NCI-H446 treated with DMSO at 0.1 percent for 48 hours (cell line): ENCODE data around the gene MALRD1.

ENCODE experiments used
- DNase-seq: peaks from one replicate; lab custom pipeline; 2025; lab: John Stamatoyannopoulos, UW

The MALRD1 gene

DNA sequence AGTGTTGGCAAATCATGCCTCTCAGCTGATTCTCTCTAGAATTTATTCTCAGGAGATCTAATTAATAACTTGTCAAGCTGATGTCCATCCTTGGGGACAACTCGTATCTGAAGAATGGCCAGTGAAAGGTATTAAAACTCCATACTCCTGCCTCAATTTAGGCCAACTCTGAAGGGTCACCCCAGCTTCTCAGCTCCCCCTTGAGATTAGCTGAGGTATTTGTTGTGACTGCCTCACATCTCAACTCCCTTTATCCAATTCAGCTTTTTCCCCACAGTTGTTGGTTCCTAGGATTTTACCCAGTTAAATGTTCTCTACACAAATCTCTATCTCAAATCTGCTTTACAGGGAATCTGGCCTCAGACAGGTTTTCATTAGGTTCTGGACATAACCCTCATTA lies 182.4 kb downstream of the MALRD1 start:
- no peak for DNase-seq

GRCh38 chr10:19245889-19246752 lies 197.5 kb downstream of the MALRD1 start:
- DNase-seq = no peak

- no peak for DNase-seq
These were observed 199.2 kb downstream of the MALRD1 start for GRCh38 chr10:19247843-19248242.

DNA sequence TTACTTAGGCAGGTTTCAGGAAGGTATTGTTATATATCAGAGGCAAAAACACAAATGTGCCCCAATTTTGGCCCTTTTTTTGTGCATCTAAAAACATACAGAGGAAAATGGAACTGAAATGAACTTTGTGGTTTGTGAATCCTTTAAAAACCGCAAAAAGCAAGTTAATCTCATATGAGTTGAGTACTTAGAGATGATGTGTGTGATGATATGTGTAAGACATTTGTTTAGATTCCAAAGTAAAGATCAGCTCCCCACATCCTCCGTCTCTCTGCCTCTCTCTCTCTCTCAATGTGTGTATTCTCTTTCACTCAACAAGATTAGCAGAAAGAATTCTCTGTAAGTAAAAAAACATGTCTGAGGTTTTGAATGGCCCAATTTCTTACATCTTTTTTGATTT lies 201.9 kb downstream of the MALRD1 start:
- no peak for DNase-seq

DNA sequence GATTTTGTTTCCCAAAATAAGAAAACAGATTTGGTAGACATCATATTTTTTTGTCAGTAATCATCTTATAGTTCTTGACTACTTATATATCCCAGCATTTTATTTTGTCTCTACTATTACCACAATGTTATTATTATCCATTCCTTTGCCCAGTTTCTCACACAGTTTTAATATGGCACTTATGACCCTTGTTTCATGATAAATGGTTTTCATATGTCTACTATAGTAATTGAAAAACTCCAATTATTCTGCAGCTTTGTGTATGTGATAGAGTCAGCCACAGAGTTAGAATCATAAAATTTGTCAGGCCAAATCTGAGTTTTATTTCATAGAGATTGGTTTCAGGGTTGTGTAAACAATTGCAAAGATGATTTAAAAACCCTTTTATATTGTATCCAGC lies 203.9 kb downstream of the MALRD1 start:
- no peak for DNase-seq

DNA sequence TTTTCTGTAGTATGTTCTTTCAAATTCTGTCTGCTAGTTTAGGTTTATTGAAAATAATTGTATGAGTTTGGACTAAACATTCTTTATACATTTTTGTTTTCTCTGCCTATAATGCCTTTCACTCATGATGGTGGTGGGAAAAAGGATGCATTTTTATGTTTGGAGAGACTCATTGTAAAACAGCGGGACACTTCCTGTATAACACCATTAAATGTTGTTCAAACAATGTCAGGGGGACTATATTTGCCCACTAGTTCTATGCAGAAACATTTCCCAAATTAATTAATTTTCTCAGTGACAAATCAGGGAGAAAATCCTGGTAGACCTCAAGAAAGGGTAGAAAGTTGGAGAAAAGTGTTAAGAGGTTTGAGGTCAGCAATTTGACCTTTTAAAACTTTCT lies 207.7 kb downstream of the MALRD1 start:
- DNase-seq = no peak

- no peak for DNase-seq
These were observed 214.7 kb downstream of the MALRD1 start for GRCh38 chr10:19263262-19263661.

GRCh38 chr10:19283285-19283684 lies 234.7 kb downstream of the MALRD1 start:
- no peak for DNase-seq

- no peak for DNase-seq
These were observed 235.2 kb downstream of the MALRD1 start for GRCh38 chr10:19283786-19284185.

DNA sequence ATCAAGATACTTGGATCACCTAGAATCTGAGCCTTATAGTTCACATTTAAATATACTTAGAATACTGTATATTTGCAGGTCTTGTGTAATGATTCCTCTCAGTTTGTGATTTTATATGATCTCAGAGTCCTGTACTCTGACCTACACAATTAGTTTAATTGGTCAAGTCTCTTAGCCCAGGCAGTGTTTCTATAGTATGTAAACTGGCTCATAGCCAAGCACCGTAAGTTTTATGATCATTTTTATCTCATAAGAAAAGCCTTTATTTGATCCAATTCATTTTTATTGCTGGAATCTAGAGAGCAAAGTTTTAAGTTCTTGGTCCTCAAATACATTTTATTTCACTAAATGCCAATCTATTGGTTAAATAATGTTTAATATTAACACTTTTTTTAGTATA lies 242.2 kb downstream of the MALRD1 start:
- no peak for DNase-seq

DNA sequence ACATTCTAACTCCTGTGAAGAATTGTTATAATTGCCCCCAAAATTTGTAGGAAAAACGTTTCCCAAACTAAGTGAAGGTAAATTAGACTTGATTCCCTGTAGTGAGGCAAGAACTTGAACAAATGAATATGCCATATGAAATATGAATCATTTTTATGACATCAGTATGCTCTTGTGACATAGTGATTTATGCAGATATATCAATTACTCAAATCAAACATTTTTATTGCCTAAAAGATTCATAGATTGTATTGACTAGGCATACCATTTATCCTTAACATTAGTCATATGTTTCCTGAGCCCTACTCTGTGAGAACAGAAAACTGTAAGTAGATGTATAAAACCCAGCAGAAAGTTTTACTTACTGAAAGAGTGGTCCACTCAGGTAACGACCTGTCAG lies 245.6 kb downstream of the MALRD1 start:
- DNase-seq = no peak

DNA sequence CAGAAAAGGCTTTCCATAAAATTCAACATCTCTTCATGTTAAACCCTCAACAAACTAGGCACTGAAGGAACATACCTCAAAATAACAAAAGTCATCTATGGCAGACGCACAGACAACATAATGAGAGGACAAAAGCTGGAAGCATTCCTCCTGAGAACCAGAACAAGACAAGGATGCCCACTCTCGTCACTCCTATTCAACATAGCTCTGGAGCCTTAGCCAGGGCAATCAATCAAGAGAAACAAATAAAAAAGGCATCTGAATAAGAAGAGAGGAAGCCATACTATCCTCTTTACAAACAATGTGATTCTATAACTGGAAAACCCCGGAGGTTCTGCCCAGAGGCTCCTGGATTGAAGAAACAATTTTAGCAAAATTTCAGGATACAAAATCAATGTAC lies 251.0 kb downstream of the MALRD1 start:
- no peak for DNase-seq

DNA sequence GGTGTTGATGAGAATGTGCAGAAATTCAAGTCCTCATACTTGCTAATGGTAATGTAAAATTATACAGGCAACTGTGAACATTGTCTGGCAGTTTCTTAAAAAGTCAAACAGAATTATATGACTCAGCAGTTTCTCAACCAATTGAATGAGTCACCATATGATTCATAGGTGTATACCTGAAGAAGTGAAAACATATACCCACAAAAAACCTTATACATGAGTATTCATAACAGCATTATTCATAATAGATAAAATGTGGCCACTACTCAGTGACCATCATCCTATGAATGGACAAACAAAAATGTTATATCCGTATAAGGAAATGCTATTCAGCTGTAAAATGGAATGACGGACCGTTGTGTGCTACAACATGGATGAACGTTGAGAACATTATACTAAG lies 253.5 kb downstream of the MALRD1 start:
- DNase-seq = no peak

DNA sequence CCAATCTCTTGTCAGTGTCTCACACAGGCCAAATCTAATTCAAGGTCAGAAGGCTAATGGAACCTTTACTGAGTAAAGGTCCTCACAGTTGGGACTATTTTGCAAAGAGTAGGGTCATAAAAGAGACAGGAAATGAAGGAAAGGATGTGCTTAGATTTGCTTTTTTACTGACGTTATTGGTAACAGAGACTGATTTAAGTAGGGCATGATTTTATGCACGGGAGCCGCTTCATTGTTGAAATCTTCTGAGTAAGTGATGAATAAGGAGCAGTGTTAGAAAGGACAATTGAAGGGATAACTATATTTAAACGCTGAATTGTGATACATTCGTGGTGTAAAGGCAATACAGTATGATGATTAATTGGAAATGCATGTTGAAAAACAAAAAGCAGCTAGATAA lies 261.5 kb downstream of the MALRD1 start:
- no peak for DNase-seq

DNA sequence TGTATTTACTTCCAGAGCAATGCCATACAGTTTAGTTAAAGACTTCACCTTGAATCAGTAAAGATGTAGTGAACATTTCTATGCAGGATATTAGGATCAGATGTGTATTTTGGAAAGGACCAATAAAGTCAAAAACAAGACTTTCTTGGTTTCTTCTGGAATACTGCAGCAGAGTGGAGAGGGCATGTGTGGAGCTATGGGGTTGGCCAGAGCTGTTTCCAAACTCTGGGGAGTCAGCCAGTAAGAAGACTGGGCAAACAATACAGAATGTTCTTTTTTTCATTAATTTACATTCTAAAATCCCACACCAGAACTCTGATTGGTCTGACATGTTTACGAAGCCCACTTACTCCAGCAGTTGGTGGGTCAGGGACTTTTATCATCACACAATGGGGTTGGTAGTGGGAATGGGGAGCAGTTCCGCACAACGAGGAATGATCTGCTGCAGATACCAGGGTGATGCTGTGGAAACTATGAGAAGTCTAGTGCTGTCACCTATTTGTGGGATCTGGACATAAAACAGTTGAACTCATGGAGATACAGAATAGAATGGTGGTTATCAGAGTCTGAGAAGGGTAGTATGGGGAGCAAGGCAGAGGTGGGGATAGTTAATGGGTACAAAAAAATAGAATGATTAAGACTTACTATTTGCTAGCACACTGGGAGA lies 267.7 kb downstream of the MALRD1 start:
- DNase-seq = no peak

- DNase-seq = no peak
These were observed 269.4 kb downstream of the MALRD1 start for GRCh38 chr10:19317952-19318351.

- no peak for DNase-seq
These were observed 277.0 kb downstream of the MALRD1 start for GRCh38 chr10:19325581-19325980.

DNA sequence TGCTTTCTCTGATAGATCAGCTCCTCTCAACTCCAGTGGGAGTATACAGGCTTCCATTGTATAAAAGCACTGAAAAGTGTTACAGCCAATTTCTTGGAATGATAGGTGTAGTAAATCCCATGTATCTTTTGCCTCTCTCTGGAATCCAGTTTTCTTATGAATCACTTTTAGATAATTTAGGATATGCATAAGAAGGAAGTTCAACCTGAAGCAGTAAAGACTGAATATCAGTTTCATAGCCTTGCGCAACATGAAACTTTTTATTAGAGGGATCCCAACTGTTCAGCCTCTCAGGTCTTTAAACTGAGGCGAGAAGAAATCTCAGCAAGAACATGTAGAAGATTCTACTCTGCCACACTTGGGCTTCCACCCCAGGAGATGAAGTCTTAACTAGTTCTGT lies 280.0 kb downstream of the MALRD1 start:
- DNase-seq = no peak

- no peak for DNase-seq
These were observed 280.9 kb downstream of the MALRD1 start for GRCh38 chr10:19329475-19329874.

- no peak for DNase-seq
These were observed 283.7 kb downstream of the MALRD1 start for GRCh38 chr10:19332304-19332703.

DNA sequence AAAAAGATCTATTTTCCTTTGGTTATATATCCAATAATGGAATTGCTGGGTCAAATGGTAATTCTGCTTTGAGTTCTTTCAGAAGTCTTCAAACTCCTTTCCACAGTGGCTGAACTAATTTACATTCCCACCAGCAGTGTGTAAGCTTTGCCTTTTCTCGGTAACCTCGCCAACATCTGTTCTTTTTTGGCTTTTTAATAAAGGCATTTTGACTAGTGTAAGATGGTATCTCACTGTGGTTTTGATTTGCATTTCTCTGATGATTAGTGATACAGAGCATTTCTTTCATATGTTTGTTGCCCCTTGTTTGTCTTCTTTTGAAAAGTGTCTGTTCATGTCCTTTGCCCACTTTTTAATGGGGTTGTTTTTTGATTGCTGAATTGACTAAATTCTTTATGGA lies 285.0 kb downstream of the MALRD1 start:
- DNase-seq = no peak

GRCh38 chr10:19347621-19348020 lies 299.0 kb downstream of the MALRD1 start:
- no peak for DNase-seq

- DNase-seq = no peak
These were observed 318.6 kb downstream of the MALRD1 start for GRCh38 chr10:19367176-19367575.

- DNase-seq = no peak
These were observed 325.4 kb downstream of the MALRD1 start for GRCh38 chr10:19373988-19374387.
